Lower lobe of right lung (tissue), 2 donors: ENCODE measurements around the gene ONECUT3. TPM values are rescaled to one million over a fixed set of nuclear protein-coding genes. Genes with fewer than 3 reads are reported as not detected.

Source experiments
- ATAC-seq, 2 donors: fragments of 200-7000 bp; cut with Tn5 transposase; one replicate each; pipeline ENCODE4 v1.9.1; 2020 to 2022; ENCODE audit warnings: mild to moderate bottlenecking in 2 of 2, moderate library complexity in 2 of 2
- DNase-seq: peaks from one replicate; pipeline ENCODE4 v3.0.0-alpha.2; 2020
- H3K27ac ChIP-seq: fragments of 200-600 bp; one replicate; pipeline ENCODE4 v1.8.0; 2022
- H3K27me3 ChIP-seq: fragments of 200-600 bp; one replicate; pipeline ENCODE4 v1.8.0; 2022; ENCODE audit warnings: low read depth
- H3K36me3 ChIP-seq: fragments of 200-600 bp; one replicate; pipeline ENCODE4 v1.8.0; 2022; ENCODE audit warnings: mild to moderate bottlenecking
- H3K4me1 ChIP-seq: fragments of 200-600 bp; one replicate; pipeline ENCODE4 v1.8.0; 2022
- H3K4me3 ChIP-seq: fragments of 200-600 bp; one replicate; pipeline ENCODE4 v1.8.0; 2022; ENCODE audit warnings: mild to moderate bottlenecking
- H3K9me3 ChIP-seq: fragments of 200-600 bp; one replicate; pipeline ENCODE4 v1.8.0; 2022
- CTCF ChIP-seq: fragments of 200-600 bp; IDR thresholded peaks from one replicate; pipeline ENCODE4 v1.8.0; 2022; ENCODE audit warnings: antibody characterized with exemption, mild to moderate bottlenecking
- intact Hi-C: fragments of 100-400 bp; cut with DNase I; formaldehyde crosslinking; loops from one replicate; pipeline ENCODE4 v1.11.0; 2022
- total RNA-seq: library from RNA; stranded (reverse); fragmentation: NEBNext Ultra II Directional; extraction: Animal tissue kit (Norgen Biotek cat#: 25700); gene quantifications from one replicate; pipeline ENCODE4 v1.2.1, GENCODE V29; 2021
- donor health status: DM: no; HTN: yes; CAD: no; lungs with severe emphysema.

The ONECUT3 gene
- total RNA-seq, 1 donor from 2014 or later = not detected

DNA sequence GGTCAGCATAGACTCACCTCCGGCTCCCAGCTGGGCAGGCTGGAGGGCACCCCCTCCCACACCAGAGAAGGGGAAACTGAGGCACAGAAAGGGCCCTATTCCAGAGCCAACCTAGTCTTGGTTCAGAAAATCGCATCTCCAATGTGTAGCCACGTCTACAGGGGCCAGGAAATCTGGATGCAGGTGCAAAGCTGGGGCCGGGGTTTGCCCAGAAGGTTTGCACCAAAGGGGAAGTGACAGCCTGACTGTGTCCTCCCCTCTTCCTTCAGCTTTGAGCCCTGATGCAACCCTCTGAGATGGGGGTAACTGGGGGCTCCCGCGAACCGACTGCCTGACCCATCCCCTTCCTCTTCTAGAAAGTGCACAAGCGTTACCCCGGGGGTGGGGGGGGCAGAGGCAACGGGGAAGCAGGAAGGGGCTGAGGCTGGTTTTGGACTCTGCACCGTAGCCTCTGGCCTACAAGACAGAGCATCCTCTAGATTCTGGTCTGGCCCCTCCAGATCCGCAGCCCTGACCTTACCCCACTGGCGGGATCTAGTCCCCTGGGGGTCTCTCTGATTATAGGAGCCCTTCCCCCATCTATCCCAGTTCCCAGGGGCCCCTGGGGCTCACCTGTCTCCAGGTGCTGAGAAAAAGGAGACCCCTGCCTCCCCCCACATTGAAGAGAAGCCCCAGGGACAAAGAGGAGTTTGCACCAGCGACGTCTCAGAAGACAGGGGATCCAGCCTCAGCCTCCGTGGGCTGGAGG lies 1.1 kb upstream of the ONECUT3 start:
- H3K36me3 ChIP-seq = no peaks in the 10 kb centered on the region
- intact Hi-C loops = no loop called here
- H3K9me3 ChIP-seq = no peaks in the 10 kb centered on the region
- H3K4me1 ChIP-seq = peaks cover 26% of the 10 kb centered on the region
- peaks cover 87% of the 10 kb centered on the region for H3K27me3 ChIP-seq
- ATAC-seq (no peak), DNase-seq (no peak)
- no peak overlapping the region for H3K27ac ChIP-seq
- H3K4me3 ChIP-seq = no peak overlapping the region
- no peak for TF ChIP-seq CTCF

- peaks cover 21% of the 10 kb centered on the region for H3K4me1 ChIP-seq
- intact Hi-C loops = no loop called here
Measured at GRCh38 chr19:1754018-1754635, 821 bp downstream of the ONECUT3 start.

GRCh38 chr19:1754636-1755466 lies 1.5 kb downstream of the ONECUT3 start:
- ATAC-seq = no peak
- intact Hi-C loops = no loop called here
- no peak for DNase-seq
- H3K4me3 ChIP-seq = no peak overlapping the region
- H3K36me3 ChIP-seq = no peaks in the 10 kb centered on the region
- H3K9me3 ChIP-seq = no peaks in the 10 kb centered on the region
- peaks cover 88% of the 10 kb centered on the region for H3K27me3 ChIP-seq
- H3K4me1 ChIP-seq = peaks cover 13% of the 10 kb centered on the region
- no peak overlapping the region for H3K27ac ChIP-seq
- no peak for TF ChIP-seq CTCF

More at GRCh38 chr19:1754018-1754635, 821 bp downstream of the ONECUT3 start:
- DNase-seq = no peak
- no peak overlapping the region for H3K27ac ChIP-seq
- TF ChIP-seq CTCF = no peak
- no peak for ATAC-seq
- no peak overlapping the region for H3K4me3 ChIP-seq
- H3K27me3 ChIP-seq = peaks cover 88% of the 10 kb centered on the region
- no peaks in the 10 kb centered on the region for H3K9me3 ChIP-seq
- H3K36me3 ChIP-seq = no peaks in the 10 kb centered on the region

DNA sequence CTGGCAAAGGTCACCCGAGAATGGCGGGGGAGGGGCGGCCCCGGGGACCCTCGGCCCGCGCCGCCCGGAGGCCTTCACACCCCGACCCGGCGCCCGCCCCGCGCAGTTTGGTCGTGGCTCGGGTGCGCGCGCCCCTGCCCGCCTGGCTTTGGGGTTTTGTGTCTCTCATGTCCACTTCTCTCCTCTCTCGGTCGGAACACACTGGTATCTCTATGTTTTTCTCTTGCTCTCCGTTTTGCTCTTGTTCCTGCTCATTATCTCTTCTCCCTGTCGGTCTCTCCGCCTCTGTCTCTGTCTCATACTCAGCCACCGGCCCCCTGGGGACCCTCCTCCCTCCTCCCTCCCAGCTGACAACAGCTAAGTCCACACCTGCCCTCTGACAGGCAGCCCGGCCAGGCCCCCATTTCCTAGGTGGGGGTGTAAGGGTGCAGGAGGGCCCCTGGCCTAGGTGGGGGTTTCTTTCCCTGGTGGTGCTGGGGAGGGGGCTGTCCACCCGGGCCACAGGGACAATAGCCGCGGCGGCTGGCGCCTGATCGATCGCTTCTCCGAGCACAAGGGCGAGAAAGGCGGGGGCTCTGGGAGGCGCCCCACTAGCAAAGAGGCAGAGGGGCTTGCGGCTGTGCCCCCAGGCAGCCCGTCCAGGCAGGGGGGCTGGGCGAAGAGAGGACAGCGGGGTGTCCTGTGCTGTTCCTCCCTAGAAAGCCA lies 2.3 kb downstream of the ONECUT3 start:
- H3K4me3 ChIP-seq = no peak overlapping the region
- H3K9me3 ChIP-seq = no peaks in the 10 kb centered on the region
- no peak overlapping the region for H3K27ac ChIP-seq
- peaks cover 88% of the 10 kb centered on the region for H3K27me3 ChIP-seq
- no peaks in the 10 kb centered on the region for H3K36me3 ChIP-seq
- intact Hi-C loops = no loop called here
- DNase-seq (no peak), ATAC-seq (no peak)
- H3K4me1 ChIP-seq = peaks cover 11% of the 10 kb centered on the region
- TF ChIP-seq CTCF = no peak

DNA sequence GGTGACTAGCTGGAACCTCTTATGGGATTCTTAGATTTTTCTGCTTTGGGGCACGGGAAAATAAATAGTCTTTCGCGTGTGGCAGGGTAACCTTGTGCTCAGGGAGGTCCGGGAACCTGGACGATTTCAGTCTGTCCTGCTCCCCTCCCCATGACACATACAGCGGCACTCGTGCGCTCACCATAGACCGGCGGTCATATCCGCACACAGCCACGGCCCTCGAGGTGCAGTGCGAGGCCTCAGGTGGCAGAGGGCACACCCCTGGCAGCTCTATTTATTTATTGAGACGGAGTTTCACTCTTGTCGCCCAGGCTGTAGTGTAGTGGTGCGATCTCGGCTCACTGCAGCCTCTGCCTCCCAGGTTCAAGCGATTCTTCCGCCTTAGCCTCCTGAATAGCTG lies 3.0 kb downstream of the ONECUT3 start:
- H3K4me3 ChIP-seq = no peak overlapping the region

More for the DNA sequence above, 3.0 kb downstream of the ONECUT3 start:
- H3K27me3 ChIP-seq = peaks cover 86% of the 10 kb centered on the region
- ATAC-seq (no peak), DNase-seq (no peak)
- no peak overlapping the region for H3K27ac ChIP-seq
- TF ChIP-seq CTCF = no peak
- intact Hi-C loops = no loop called here
- H3K36me3 ChIP-seq = no peaks in the 10 kb centered on the region
- peaks cover 11% of the 10 kb centered on the region for H3K4me1 ChIP-seq
- H3K9me3 ChIP-seq = no peaks in the 10 kb centered on the region
